AG09319 (cell line): ENCODE results near the gene TRDMT1.

ENCODE experiments used
- DNase-seq: peaks from one replicate; pipeline ENCODE4 v3.0.0-alpha.2; 2010; ENCODE audit warnings: low read depth; ENCODE audit errors: extremely low read depth
- CTCF ChIP-seq: IDR thresholded peaks from 2 replicates; pipeline ENCODE4 v1.5.1; 2011; ENCODE audit warnings: low read depth, mild to moderate bottlenecking, inconsistent platforms, low read length, moderate library complexity

Gene TRDMT1

DNA sequence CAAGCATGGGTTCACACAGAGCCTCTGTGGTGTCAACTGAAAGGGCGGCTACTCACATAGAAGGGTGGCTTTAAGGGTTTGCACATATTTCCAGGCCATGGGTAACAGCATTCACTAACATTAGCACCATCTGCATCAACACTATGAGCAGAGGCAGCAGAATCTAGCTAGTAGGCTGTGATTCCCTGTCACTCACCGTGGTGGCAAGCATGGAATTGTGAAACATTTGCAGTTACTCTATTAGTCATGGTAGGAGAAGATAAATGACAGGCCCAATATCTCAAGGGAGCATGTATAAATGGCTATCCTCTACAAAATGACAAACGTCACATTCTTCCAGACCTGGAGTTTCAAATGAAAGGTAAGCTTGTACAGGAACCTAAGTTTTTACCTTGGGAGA is 39.7 kb downstream of the TRDMT1 start:
- DNase-seq: no peak
- TF ChIP-seq CTCF: no peak

- no peak for DNase-seq
- TF ChIP-seq CTCF: no peak
These were observed 44.4 kb downstream of the TRDMT1 start for GRCh38 chr10:17157024-17157423.

DNA sequence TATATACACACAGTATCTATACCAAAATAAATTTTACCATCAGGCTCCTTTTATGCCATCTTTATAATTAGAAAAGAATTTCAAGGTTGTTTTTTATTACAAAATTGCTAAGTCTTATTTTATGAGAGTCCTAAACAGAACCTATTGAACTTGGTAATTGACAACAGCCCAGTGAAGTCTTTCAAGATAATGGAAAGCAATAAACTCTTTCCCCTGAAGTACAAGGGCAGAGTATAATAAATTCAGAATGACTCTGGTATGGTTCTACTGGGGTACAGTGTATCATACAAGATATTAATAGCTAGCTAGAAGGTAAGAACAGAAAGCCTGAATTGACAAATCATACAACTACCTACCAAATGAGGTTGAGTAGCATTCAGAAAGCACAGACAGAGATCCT is 45.6 kb downstream of the TRDMT1 start:
- no peak for TF ChIP-seq CTCF
- no peak for DNase-seq

- no peak for DNase-seq
- TF ChIP-seq CTCF: no peak
These were observed 47.4 kb downstream of the TRDMT1 start for GRCh38 chr10:17154116-17154515.

- TF ChIP-seq CTCF: no peak
- no peak for DNase-seq
These were observed 48.2 kb downstream of the TRDMT1 start for GRCh38 chr10:17153321-17153720.

DNA sequence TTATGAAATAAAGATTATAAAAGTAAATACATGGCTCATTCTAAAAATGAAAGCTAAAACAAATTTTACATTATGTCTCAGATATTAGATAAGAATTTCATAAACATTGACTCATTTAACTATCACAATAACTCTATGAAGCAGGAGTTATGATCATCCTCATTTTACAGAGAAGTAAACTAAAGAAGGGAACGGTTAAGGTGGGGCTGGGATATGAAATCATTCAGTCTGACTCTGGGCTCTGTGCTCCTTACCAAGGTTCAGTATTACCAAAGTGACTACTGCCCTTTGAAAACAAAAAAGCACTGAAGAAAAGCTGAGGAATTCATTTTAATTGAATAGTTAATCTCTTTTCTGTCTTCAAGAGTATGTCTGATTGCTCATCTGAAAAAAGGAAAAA is 49.8 kb downstream of the TRDMT1 start:
- no peak for TF ChIP-seq CTCF
- DNase-seq: no peak

DNA sequence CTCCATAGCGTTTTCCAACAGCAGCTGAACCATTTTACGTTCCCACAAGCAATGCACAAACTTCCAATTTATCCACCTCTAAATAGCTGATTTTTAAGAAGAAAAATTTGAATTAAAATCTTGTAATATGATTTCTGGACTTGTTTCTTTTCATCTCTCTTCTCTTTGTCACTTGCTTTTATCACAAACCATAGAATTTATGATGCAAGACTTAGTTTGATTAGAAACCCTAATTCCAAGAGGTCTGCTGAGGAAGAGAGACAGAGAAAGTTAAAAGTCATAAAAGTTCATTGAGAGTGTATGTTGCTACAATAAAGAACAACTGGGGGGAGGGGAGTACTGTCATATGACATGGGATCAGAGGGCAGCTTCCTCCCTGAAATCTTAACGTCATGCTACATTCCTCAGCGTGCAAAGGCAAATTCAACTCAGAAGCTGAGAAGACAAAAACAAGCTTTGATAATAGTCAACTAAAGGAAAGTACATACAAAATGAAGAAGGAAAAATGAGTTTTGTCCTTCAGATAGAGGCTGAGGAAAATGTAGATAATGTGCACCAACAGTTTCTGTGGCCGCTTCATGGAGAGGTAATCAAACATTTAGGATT is 53.5 kb downstream of the TRDMT1 start:
- TF ChIP-seq CTCF: no peak
- DNase-seq: no peak
